GM12864 (cell line): ENCODE data around the gene ABCC4.

Source experiments
- DNase-seq: peaks from one replicate; pipeline ENCODE4 v3.0.0-alpha.2; 2011; ENCODE audit warnings: low read depth
- H3K4me3 ChIP-seq: 2 replicates; pipeline ENCODE4 v1.5.1; 2011; ENCODE audit warnings: mild to moderate bottlenecking, low read depth, low read length, control low read depth
- CTCF ChIP-seq: IDR thresholded peaks from 2 replicates; pipeline ENCODE4 v1.5.1; 2011; ENCODE audit warnings: low read depth, mild to moderate bottlenecking, moderate library complexity, low read length, control low read depth, inconsistent platforms; ENCODE audit errors: missing control alignments

Gene ABCC4

GRCh38 chr13:95060014-95060519, 241.2 kb downstream of the ABCC4 start:
- no peak for TF ChIP-seq CTCF
- DNase-seq: no peak
- H3K4me3 ChIP-seq: no peak overlapping the region

DNA sequence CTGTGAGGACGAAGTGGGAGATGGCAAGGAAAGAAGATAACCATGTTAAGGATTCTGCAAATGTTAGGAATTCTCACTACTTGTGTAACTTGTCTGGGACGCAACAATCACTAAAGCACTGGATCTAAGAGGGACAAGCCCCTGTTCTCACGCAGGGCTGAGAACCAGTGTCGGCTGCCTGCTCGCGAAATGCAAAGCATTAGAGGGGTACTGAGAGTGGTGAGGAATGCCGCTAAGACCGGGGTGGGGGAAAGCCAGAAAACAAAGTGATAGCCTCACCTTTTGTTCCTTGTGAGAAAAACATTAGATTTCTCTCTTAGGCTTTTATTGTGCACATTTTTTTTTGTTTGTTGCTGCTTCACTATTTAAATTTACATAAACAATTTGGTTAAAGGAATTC, 241.9 kb downstream of the ABCC4 start:
- no peak for DNase-seq
- no peak overlapping the region for H3K4me3 ChIP-seq
- TF ChIP-seq CTCF: no peak

GRCh38 chr13:95058680-95059079, 242.6 kb downstream of the ABCC4 start:
- no peak overlapping the region for H3K4me3 ChIP-seq
- no peak for TF ChIP-seq CTCF
- no peak for DNase-seq

DNA sequence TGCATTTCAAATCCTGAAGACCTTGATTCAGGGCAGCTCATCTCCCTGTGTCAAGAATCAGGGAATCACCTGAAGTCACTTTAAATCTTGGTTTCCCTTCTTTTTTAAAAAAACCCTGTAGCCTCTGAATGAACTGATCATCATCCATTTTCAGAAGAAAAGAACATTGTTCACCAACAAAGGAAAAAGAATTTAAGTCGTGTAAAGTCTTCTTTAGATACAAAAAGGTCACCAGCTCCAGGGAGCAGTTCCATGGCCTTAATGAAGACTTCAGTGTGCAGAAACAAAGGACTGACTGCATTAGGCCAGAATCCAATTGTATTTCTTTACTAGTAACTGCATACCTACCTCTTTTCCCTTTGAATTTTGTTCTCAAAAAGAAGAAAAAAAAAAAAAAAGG, 245.0 kb downstream of the ABCC4 start:
- H3K4me3 ChIP-seq: no peak overlapping the region
- no peak for TF ChIP-seq CTCF
- DNase-seq: no peak

- DNase-seq: no peak
- no peak overlapping the region for H3K4me3 ChIP-seq
- no peak for TF ChIP-seq CTCF
These were observed 250.2 kb downstream of the ABCC4 start for GRCh38 chr13:95050800-95051615.

GRCh38 chr13:95049772-95050171, 251.5 kb downstream of the ABCC4 start:
- DNase-seq: no peak
- H3K4me3 ChIP-seq: no peak overlapping the region
- no peak for TF ChIP-seq CTCF

GRCh38 chr13:95044452-95045205, 256.6 kb downstream of the ABCC4 start:
- no peak for TF ChIP-seq CTCF
- no peak overlapping the region for H3K4me3 ChIP-seq
- no peak for DNase-seq
